ENCODE data around the gene TRPC6. TPM values are rescaled to one million over a fixed set of nuclear protein-coding genes. Genes with fewer than 3 reads are reported as not detected.
"Not testable (repeated sequence)": the region's sequence is repeated elsewhere in the genome, so short reads cannot be mapped to it uniquely, and the experiment has no call there.

Gene TRPC6
- total RNA-seq, 2 experiments from 2014 or later = not detected

GRCh38 chr11:101459020-101459419, 124.8 kb downstream of the TRPC6 start:
- CTCF ChIA-PET = no interaction called here
- POLR2A ChIA-PET = no interaction called here

GRCh38 chr11:101458161-101458560, 125.6 kb downstream of the TRPC6 start:
- POLR2A ChIA-PET = no interaction called here
- CTCF ChIA-PET = no interaction called here

- ChIA-PET POLR2A (no interaction called here), CTCF (no interaction called here)
Measured at GRCh38 chr11:101456812-101457211, 127.0 kb downstream of the TRPC6 start.

- ChIA-PET CTCF (no interaction called here), POLR2A (no interaction called here)
Measured at GRCh38 chr11:101453682-101454081, 130.1 kb downstream of the TRPC6 start.

GRCh38 chr11:101448881-101449442, 134.8 kb downstream of the TRPC6 start:
- ChIA-PET CTCF (no interaction called here), POLR2A (no interaction called here)

- POLR2A ChIA-PET = no interaction called here
- CTCF ChIA-PET = no interaction called here
Measured at GRCh38 chr11:101446726-101447125, 137.1 kb downstream of the TRPC6 start.

GRCh38 chr11:101446238-101446637, 137.6 kb downstream of the TRPC6 start:
- ChIA-PET POLR2A (no interaction called here), CTCF (no interaction called here)

GRCh38 chr11:101445761-101446160, 138.0 kb downstream of the TRPC6 start:
- CTCF ChIA-PET = no interaction called here
- POLR2A ChIA-PET = no interaction called here

- CTCF ChIA-PET = no interaction called here
Measured at GRCh38 chr11:101444851-101445250, 139.0 kb downstream of the TRPC6 start.

GRCh38 chr11:101444164-101444563, 139.6 kb downstream of the TRPC6 start:
- ChIA-PET CTCF (no interaction called here), POLR2A (no interaction called here)

More at GRCh38 chr11:101444851-101445250, 139.0 kb downstream of the TRPC6 start:
- POLR2A ChIA-PET = no interaction called here

- ChIA-PET CTCF (no interaction called here), POLR2A (no interaction called here)
Measured at GRCh38 chr11:101442936-101443521, 140.8 kb downstream of the TRPC6 start.

- POLR2A ChIA-PET = no interaction called here
- CTCF ChIA-PET = no interaction called here
Measured at GRCh38 chr11:101442171-101442570, 141.6 kb downstream of the TRPC6 start.

- ChIA-PET POLR2A (no interaction called here), CTCF (interaction anchor here (0.6 kb wide), 1 partner anchor 393 kb away, joined by 3 read pairs; no protein-coding TSS in a partner anchor)
Measured at GRCh38 chr11:101441747-101442146, 142.1 kb downstream of the TRPC6 start.

GRCh38 chr11:101439488-101439887, 144.3 kb downstream of the TRPC6 start:
- POLR2A ChIA-PET = no interaction called here
- CTCF ChIA-PET = no interaction called here

- CTCF ChIA-PET, POLR2A ChIA-PET: not testable (repeated sequence)
Measured at GRCh38 chr11:101438708-101439107, 145.1 kb downstream of the TRPC6 start.

- ChIA-PET CTCF (no interaction called here), POLR2A (no interaction called here)
Measured at GRCh38 chr11:101438126-101438525, 145.7 kb downstream of the TRPC6 start.

- POLR2A ChIA-PET = no interaction called here
- CTCF ChIA-PET = no interaction called here
Measured at GRCh38 chr11:101436511-101437142, 147.2 kb downstream of the TRPC6 start.

GRCh38 chr11:101435408-101435973, 148.3 kb downstream of the TRPC6 start:
- ChIA-PET CTCF (interaction anchor here (1.0 kb wide), 1 partner anchor 12 kb away, joined by 3 read pairs; no protein-coding TSS in a partner anchor), POLR2A (no interaction called here)

GRCh38 chr11:101434026-101434643, 149.7 kb downstream of the TRPC6 start:
- CTCF ChIA-PET = interaction anchor here (1.0 kb wide), 1 partner anchor 10 kb away, joined by 3 read pairs; no protein-coding TSS in a partner anchor

GRCh38 chr11:101433151-101433550, 150.7 kb downstream of the TRPC6 start:
- CTCF ChIA-PET = no interaction called here
- POLR2A ChIA-PET = no interaction called here

More at GRCh38 chr11:101434026-101434643, 149.7 kb downstream of the TRPC6 start:
- POLR2A ChIA-PET = no interaction called here

Measured in activated CD8-positive, alpha-beta memory T cell treated with anti-CD3 and anti-CD28 coated beads for 36 hours (primary cell).